Measurements from ENCODE around the gene TOR3A.
"Not testable (repeated sequence)": the region's sequence is repeated elsewhere in the genome, so short reads cannot be mapped to it uniquely, and the experiment has no call there.

TOR3A gene

DNA sequence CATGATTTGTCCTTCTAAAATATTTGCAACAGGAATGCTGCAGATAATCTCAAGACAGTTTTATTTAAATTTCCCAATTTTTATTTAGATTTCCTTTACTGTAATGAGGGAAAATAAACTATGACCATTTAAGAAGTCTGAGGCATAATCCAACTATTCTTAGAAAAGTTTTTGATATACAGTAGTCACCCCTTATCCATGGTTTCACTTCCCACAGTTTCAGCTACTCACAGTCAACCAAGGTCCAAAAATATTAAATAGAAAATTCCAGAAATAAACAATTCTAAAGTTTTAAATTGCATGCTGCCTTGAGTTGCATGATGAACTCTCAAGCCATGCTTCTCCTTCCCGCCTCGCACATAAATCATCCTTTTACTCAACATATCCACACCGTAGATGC lies 33.3 kb downstream of the TOR3A start:
- DNase-seq, result no peak

- no peak for DNase-seq
Observed at GRCh38 chr1:179119513-179119912, 37.6 kb downstream of the TOR3A start.

GRCh38 chr1:179120736-179121135 lies 38.9 kb downstream of the TOR3A start:
- DNase-seq, result no peak

GRCh38 chr1:179121159-179121938 lies 39.5 kb downstream of the TOR3A start:
- peak; percentile 62 to 88 for DNase-seq

GRCh38 chr1:179124873-179125272 lies 43.0 kb downstream of the TOR3A start:
- DNase-seq, result no peak

DNA sequence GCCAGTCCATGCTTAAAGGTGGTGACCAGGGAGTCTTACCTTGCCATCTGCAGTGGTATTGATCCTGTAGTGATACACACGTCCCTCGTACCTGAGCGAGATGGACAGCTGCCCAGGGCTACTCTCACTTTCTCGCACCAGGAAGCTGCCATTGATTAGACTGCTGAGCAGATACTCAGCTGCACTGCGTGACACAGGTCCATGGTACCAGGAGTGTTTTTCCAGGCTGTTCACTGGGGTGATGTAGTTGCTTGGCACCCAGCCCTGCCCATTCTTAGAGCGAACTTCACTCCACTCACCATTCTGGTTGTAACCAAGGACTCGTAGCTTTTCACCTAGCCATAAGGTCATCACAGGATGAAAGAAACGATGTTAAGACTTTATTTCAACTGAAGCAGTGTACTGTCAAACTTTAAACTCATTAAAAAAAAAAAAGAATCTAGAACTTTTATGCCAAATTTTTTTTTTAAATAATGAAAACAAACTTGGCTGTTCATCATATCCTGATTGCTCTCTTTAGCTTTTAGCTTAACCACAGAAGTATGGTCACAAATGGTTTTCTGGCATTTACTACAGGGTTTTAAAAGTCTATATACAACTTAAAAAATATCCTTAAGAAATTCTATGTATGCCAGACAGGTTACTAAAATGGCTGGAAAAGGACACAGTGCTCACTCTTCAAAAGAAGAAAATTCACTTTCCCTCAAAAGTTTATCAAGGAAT lies 44.6 kb downstream of the TOR3A start:
- no peak for DNase-seq

GRCh38 chr1:179127163-179127895 lies 45.5 kb downstream of the TOR3A start:
- DNase-seq, result no peak

DNA sequence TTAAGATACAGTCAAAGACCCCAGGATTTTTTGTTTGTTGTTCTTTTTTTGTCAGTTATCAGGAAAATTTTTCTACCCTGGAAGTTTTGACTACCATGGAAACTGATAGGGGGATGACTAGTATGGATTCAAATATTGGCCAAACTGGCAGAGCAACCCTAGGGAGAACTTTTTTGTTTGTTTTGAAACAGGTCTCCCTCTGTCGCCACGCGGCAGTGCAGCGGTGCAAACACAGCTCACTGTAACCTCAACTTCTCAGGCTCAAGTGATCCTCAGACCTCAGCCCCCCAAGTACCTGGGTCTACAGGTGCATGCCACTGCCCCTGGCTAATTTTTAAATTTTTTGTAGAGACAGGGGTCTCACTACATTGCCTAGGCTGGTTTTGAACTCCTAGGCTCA lies 46.6 kb downstream of the TOR3A start:
- DNase-seq, result peak; percentile 31 to 52

DNA sequence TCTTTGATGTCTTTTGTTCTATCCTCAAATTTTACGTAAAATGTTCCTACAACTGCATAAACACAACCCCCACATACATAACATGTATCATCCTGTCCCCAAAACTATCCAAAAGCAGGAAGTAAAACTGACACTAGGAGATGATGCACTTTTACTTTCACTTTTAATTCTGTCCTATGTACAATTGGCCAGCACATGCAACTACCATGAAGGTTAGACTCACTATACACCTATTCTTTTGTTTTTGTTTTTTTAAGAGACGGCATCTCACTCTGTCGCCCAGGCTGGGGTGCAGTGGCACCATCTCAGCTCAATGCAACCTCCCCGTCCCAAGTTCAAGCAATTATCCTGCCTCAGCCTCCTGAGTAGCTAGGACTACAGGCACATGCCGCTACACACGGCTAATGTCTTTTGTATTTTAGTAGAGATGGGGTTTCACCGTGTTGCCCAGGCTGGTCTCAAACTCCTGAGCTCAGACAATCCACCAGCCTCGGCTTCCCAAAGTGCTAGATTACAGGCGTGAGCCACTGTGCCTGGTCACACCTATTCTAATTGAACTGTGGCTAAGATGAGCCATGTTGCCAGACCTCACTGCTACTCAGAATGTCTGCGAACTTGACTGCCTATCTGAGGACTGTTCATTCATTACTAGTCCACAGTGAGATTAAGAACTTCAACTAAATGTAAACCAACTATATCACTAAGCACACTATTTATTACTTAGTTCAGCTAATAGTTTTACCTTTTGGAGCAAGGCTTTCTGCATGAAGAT lies 48.0 kb downstream of the TOR3A start:
- no peak for DNase-seq

DNA sequence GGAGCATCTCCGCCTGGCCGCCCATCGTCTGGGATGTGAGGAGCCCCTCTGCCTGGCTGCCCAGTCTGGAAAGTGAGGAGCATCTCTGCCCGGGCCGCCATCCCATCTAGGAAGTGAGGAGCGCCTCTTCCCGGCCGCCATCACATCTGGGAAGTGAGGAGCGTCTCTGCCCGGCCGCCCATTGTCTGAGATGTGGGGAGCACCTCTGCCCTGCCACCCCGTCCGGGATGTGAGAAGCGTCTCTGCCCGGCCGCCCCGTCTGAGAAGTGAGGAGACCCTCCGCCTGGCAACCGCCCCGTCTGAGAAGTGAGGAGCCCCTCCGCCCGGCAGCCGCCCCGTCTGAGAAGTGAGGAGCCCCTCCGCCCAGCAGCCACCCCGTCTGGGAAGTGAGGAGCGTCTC lies 53.3 kb downstream of the TOR3A start:
- DNase-seq, result not testable (repeated sequence)

GRCh38 chr1:179135707-179136106 lies 53.8 kb downstream of the TOR3A start:
- not testable (repeated sequence) for DNase-seq

- no peak for DNase-seq
Observed at GRCh38 chr1:179137617-179138255, 55.9 kb downstream of the TOR3A start.

DNA sequence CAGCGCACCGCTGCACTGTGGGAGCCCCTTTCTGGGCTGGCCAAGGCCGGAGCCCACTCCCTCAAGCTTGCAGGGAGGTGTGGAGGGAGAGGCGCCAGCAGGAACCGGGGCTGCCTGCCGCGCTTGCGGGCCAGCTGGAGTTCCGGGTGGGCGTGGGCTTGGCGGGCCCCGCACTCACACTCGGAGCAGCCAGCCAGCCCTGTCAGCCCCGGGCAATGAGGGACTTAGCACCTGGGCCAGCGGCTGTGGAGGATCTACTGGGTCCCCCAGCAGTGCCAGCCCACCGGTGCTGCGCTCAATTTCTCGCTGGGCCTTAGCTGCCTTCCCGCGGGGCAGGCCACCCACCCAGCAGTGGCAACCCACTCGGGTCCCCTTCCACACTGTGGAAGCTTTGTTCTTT lies 56.9 kb downstream of the TOR3A start:
- not testable (repeated sequence) for DNase-seq

DNA sequence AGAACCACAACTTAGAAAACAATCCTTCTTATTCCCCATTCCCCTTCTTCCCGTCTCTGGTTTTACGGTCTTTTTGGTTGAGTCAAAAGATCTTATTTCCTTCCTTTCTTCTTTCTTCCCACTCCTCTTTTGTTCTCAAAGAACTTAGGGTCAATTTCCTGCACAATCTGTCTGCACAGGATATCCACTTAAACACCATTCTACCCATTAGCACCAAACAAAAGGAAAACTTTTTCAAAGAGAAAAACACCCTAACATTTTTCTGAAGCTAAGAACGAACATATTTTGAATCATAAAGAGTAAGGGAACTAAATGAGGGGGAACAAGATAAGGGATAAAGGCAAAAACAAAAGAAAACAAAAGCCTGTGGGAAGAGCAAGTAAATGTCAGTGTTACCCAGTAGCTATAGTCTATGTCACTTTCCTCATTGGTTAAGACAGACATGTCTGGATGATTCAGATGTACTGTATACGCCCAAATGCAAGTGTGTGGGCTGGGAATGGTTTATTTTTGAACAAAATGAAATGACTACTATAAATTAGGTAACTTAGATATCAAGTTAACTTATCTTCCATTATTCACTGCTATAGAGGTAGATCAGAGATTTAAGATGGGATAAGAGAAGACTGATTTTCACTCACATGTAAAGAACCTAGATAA lies 59.9 kb downstream of the TOR3A start:
- DNase-seq, result no peak

DNA sequence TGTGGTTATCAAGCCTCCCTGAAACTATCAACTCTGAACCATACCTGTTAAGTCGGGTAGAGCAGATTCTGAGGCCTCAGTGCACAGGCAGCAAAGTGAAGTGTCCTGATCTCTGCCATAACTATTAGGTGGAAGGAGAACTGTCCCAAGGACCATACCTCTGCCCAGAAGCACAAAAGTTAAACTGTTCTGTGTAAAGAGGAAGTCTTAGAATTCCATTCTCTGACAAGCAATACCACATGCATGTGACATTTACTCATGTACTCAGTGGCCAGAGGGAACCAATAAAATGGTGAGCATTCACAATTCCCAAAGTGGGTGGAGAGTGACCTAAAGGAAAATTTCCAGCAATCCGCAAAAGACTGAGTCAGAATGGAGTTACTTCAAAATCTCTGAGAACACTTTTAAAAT lies 61.0 kb downstream of the TOR3A start:
- DNase-seq, result no peak

GRCh38 chr1:179143322-179143721 lies 61.5 kb downstream of the TOR3A start:
- no peak for DNase-seq

DNA sequence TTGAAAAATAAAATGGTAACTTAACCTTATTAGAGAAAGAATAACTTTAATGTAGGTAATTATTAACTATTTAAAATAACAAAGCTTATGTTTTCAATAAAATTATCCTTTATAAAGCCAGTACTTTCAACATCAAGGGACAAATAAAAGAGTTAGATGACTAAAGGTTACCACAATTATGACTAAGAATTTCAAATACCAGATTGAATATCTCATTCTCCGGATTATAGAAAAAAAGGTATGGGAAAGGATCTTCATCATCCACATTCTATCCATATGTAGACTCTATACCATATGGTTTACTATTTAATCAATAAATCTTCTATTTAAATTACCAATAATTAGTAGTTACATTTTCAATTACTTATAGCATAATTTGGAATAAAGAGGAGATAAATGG lies 62.8 kb downstream of the TOR3A start:
- no peak for DNase-seq

DNA sequence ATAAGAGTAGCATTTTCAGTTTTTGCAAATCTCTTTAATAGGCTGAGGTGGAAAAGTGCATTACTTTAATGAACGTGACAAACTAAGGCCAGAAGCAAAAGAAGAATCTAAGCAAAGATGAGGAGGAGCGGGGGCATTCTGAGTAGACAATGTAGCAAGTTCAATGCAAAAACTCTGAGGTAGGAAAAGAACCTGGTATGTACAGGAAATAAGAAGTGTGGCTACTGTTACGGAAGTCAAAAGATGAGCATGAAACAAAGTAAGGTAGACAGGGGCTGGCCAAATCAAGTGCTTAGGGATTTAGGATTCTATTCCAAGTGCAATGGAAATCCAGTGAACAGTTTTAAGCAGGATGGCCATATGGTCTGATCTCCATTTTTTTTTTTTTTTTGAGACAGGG lies 63.7 kb downstream of the TOR3A start:
- no peak for DNase-seq
